CD8-positive, alpha-beta memory T cell (primary cell): ENCODE measurements around the gene GPR17. TPM values are rescaled to one million over a fixed set of nuclear protein-coding genes. Genes with fewer than 3 reads are reported as not detected.

Experiments
- CTCF ChIA-PET: fragments of 350-600 bp; sonication (Branson Sonifier 250); formaldehyde crosslinking; loops from one replicate; lab custom pipeline; 2021; ENCODE audit warnings: antibody characterized with exemption; lab: Charles Lee
- POLR2A ChIA-PET: fragments of 350-600 bp; sonication (Branson Sonifier 250); formaldehyde crosslinking; loops from one replicate; lab custom pipeline; 2021; ENCODE audit warnings: antibody characterized with exemption; lab: Charles Lee
- DNase-seq, 5 donors: peaks; one replicate each; pipeline versions ENCODE4 v3.0.0 to v3.0.0-alpha.2; 2020 to 2022; ENCODE audit warnings: mixed read lengths in 1 of 5
- H3K27ac ChIP-seq: one replicate; pipeline ENCODE4 v1.7.0; 2013; ENCODE audit warnings: low read depth, mild to moderate bottlenecking, low read length, moderate library complexity
- H3K27me3 ChIP-seq: 2 replicates; pipeline ENCODE4 v1.7.0; 2013; ENCODE audit warnings: low read length, mild to moderate bottlenecking; ENCODE audit not compliant: insufficient read depth, poor library complexity, severe bottlenecking
- H3K36me3 ChIP-seq: 2 replicates; pipeline ENCODE4 v1.7.0; 2013; ENCODE audit warnings: mild to moderate bottlenecking, low read length, moderate library complexity; ENCODE audit not compliant: insufficient read depth
- H3K4me1 ChIP-seq: 2 replicates; pipeline ENCODE4 v1.7.0; 2013; ENCODE audit warnings: mild to moderate bottlenecking, low read length, moderate library complexity; ENCODE audit not compliant: insufficient read depth
- H3K4me3 ChIP-seq: 2 replicates; pipeline ENCODE4 v1.7.0; 2013; ENCODE audit warnings: mild to moderate bottlenecking, low read length
- H3K9me3 ChIP-seq: 2 replicates; pipeline ENCODE4 v1.7.0; 2013; ENCODE audit warnings: mild to moderate bottlenecking, low read length
- H3K27ac Mint-ChIP-seq, 8 donors: one replicate each; pipeline ENCODE4 v1.8.0; 2020 to 2021; ENCODE audit warnings: mixed read lengths in 8 of 8, mild to moderate bottlenecking in 6 of 8, inconsistent platforms in 3 of 8, moderate library complexity in 3 of 8
- H3K27me3 Mint-ChIP-seq, 2 donors: one replicate each; pipeline ENCODE4 v1.8.0; 2020 to 2021; ENCODE audit warnings: mixed read lengths in 2 of 2, mild to moderate bottlenecking in 1 of 2, moderate library complexity in 1 of 2
- H3K36me3 Mint-ChIP-seq, 3 donors: one replicate each; pipeline ENCODE4 v1.8.0; 2020 to 2021; ENCODE audit warnings: mixed read lengths in 3 of 3, inconsistent platforms in 1 of 3, mild to moderate bottlenecking in 1 of 3
- H3K4me1 Mint-ChIP-seq, 3 donors: one replicate each; pipeline ENCODE4 v1.8.0; 2020 to 2021; ENCODE audit warnings: mixed read lengths in 3 of 3, inconsistent platforms in 1 of 3, mild to moderate bottlenecking in 1 of 3
- H3K4me3 Mint-ChIP-seq, 7 donors: one replicate each; pipeline ENCODE4 v1.8.0; 2020 to 2021; ENCODE audit warnings: mixed read lengths in 7 of 7, mild to moderate bottlenecking in 6 of 7, moderate library complexity in 4 of 7, inconsistent platforms in 2 of 7
- H3K9me3 Mint-ChIP-seq, 5 donors: one replicate each; pipeline ENCODE4 v1.8.0; 2020 to 2022; ENCODE audit warnings: mixed read lengths in 5 of 5, mild to moderate bottlenecking in 3 of 5, moderate library complexity in 2 of 5, inconsistent platforms in 1 of 5
- polyA plus RNA-seq: library from polyadenylated mRNA; unstranded; fragments of 300-500 nt; fragmentation: Illumina TruSeq; gene quantifications from one replicate; pipeline ENCODE4 v1.2.3, GENCODE V29; 2021
- total RNA-seq, 2 experiments: library from RNA; stranded (reverse); gene quantifications; one replicate each; pipeline ENCODE4 v1.2.3, GENCODE V29; 2021

Gene GPR17
- not detected for total RNA-seq
- polyA plus RNA-seq: not detected

GRCh38 chr2:127645395-127646291 lies at the start of gene GPR17:
Gene GPR17 (plus strand): TSS chr2:127646153. CDS start chr2:127650736, 4,583 bp downstream.
- H3K27ac Mint-ChIP-seq: no peak within 1 kb of the TSS
- no peaks in the 10 kb centered on the region for H3K36me3 Mint-ChIP-seq
- peak in 1 of 5 donors; percentile 37 for DNase-seq
- Histone ChIP-seq H3K9me3 (no peaks in the 10 kb centered on the region), H3K27ac (no peak within 1 kb of the TSS), H3K36me3 (no peaks in the 10 kb centered on the region), H3K4me3 (no peak within 1 kb of the TSS), H3K4me1 (peaks cover 30% of the 10 kb centered on the region), H3K27me3 (no peaks in the 10 kb centered on the region)
- POLR2A ChIA-PET: no interaction called here
- no peaks in the 10 kb centered on the region for H3K27me3 Mint-ChIP-seq
- H3K4me3 Mint-ChIP-seq: no peak within 1 kb of the TSS
- peaks cover 4 to 38% (median 13%) of the 10 kb centered on the region in 3 donors for H3K4me1 Mint-ChIP-seq
- CTCF ChIA-PET: interaction anchor here (1.2 kb wide), 1 partner anchor 54 kb away, joined by 4 read pairs; no protein-coding TSS in a partner anchor
- H3K9me3 Mint-ChIP-seq: no peaks in the 10 kb centered on the region

- ChIA-PET CTCF (no interaction called here), POLR2A (no interaction called here)
- Mint-ChIP-seq H3K9me3 (no peaks in the 10 kb centered on the region), H3K27me3 (peaks cover 3 to 6% of the 10 kb centered on the region in 2 donors), H3K27ac (no peak overlapping the region), H3K4me3 (no peak overlapping the region), H3K4me1 (peaks cover 0 to 2% (median 0%) of the 10 kb centered on the region in 3 donors), H3K36me3 (no peaks in the 10 kb centered on the region)
- H3K27me3 ChIP-seq: no peaks in the 10 kb centered on the region
- no peaks in the 10 kb centered on the region for H3K4me1 ChIP-seq
- no peaks in the 10 kb centered on the region for H3K36me3 ChIP-seq
- H3K27ac ChIP-seq: no peak overlapping the region
- no peak for DNase-seq
- no peak overlapping the region for H3K4me3 ChIP-seq
- H3K9me3 ChIP-seq: no peaks in the 10 kb centered on the region
Measured at GRCh38 chr2:127596311-127597045, 49.5 kb upstream of the GPR17 start.

GRCh38 chr2:127597046-127597983 lies 48.6 kb upstream of the GPR17 start:
- no peak overlapping the region for H3K27ac Mint-ChIP-seq
- no peaks in the 10 kb centered on the region for H3K9me3 ChIP-seq
- ChIA-PET POLR2A (no interaction called here), CTCF (no interaction called here)
- no peaks in the 10 kb centered on the region for H3K36me3 ChIP-seq
- no peak overlapping the region for H3K4me3 ChIP-seq
- no peak overlapping the region for H3K4me3 Mint-ChIP-seq
- H3K27me3 Mint-ChIP-seq: peaks cover 6% of the 10 kb centered on the region in 2 donors
- H3K9me3 Mint-ChIP-seq: peaks cover 0 to 1% (median 0%) of the 10 kb centered on the region in 5 donors
- no peaks in the 10 kb centered on the region for H3K4me1 ChIP-seq
- H3K27me3 ChIP-seq: no peaks in the 10 kb centered on the region
- no peaks in the 10 kb centered on the region for H3K36me3 Mint-ChIP-seq
- no peak overlapping the region for H3K27ac ChIP-seq
- no peak for DNase-seq
- H3K4me1 Mint-ChIP-seq: peaks cover 0 to 2% (median 0%) of the 10 kb centered on the region in 3 donors

- no peaks in the 10 kb centered on the region for H3K36me3 Mint-ChIP-seq
- CTCF ChIA-PET: no interaction called here
- no peak for DNase-seq
- H3K27me3 Mint-ChIP-seq: peaks cover 6 to 7% of the 10 kb centered on the region in 2 donors
- H3K4me1 Mint-ChIP-seq: peaks cover 0 to 2% (median 0%) of the 10 kb centered on the region in 3 donors
- Histone ChIP-seq H3K9me3 (no peaks in the 10 kb centered on the region), H3K4me3 (no peak overlapping the region), H3K36me3 (no peaks in the 10 kb centered on the region), H3K27me3 (no peaks in the 10 kb centered on the region), H3K4me1 (no peaks in the 10 kb centered on the region), H3K27ac (no peak overlapping the region)
- POLR2A ChIA-PET: no interaction called here
- peaks cover 0 to 1% (median 0%) of the 10 kb centered on the region in 5 donors for H3K9me3 Mint-ChIP-seq
- no peak overlapping the region for H3K4me3 Mint-ChIP-seq
- H3K27ac Mint-ChIP-seq: no peak overlapping the region
Measured at GRCh38 chr2:127597984-127598380, 48.0 kb upstream of the GPR17 start.

GRCh38 chr2:127598711-127599110 lies 47.2 kb upstream of the GPR17 start:
- Histone ChIP-seq H3K36me3 (no peaks in the 10 kb centered on the region), H3K4me1 (no peaks in the 10 kb centered on the region), H3K27ac (no peak overlapping the region), H3K9me3 (no peaks in the 10 kb centered on the region), H3K4me3 (no peak overlapping the region), H3K27me3 (no peaks in the 10 kb centered on the region)
- no peak for DNase-seq
- H3K36me3 Mint-ChIP-seq: no peaks in the 10 kb centered on the region
- peaks cover 0 to 1% (median 0%) of the 10 kb centered on the region in 5 donors for H3K9me3 Mint-ChIP-seq
- peaks cover 0 to 2% (median 0%) of the 10 kb centered on the region in 3 donors for H3K4me1 Mint-ChIP-seq
- ChIA-PET POLR2A (no interaction called here), CTCF (no interaction called here)
- no peak overlapping the region for H3K27ac Mint-ChIP-seq
- H3K27me3 Mint-ChIP-seq: peaks cover 6 to 7% of the 10 kb centered on the region in 2 donors
- H3K4me3 Mint-ChIP-seq: no peak overlapping the region

- no peaks in the 10 kb centered on the region for H3K27me3 ChIP-seq
- Mint-ChIP-seq H3K4me3 (no peak overlapping the region), H3K36me3 (no peaks in the 10 kb centered on the region), H3K27ac (no peak overlapping the region), H3K27me3 (peaks cover 6 to 7% of the 10 kb centered on the region in 2 donors), H3K9me3 (peaks cover 0 to 1% (median 0%) of the 10 kb centered on the region in 5 donors), H3K4me1 (peaks cover 0 to 2% (median 0%) of the 10 kb centered on the region in 3 donors)
- no peaks in the 10 kb centered on the region for H3K9me3 ChIP-seq
- H3K4me3 ChIP-seq: no peak overlapping the region
- CTCF ChIA-PET: no interaction called here
- H3K4me1 ChIP-seq: no peaks in the 10 kb centered on the region
- no peak for DNase-seq
- no peaks in the 10 kb centered on the region for H3K36me3 ChIP-seq
- no peak overlapping the region for H3K27ac ChIP-seq
- POLR2A ChIA-PET: no interaction called here
Measured at GRCh38 chr2:127599211-127599610, 46.7 kb upstream of the GPR17 start.

GRCh38 chr2:127604986-127605385 lies 41.0 kb upstream of the GPR17 start:
- Histone ChIP-seq H3K4me1 (no peaks in the 10 kb centered on the region), H3K4me3 (no peak overlapping the region), H3K9me3 (no peaks in the 10 kb centered on the region), H3K27me3 (no peaks in the 10 kb centered on the region), H3K27ac (no peak overlapping the region), H3K36me3 (no peaks in the 10 kb centered on the region)
- Mint-ChIP-seq H3K36me3 (no peaks in the 10 kb centered on the region), H3K4me1 (no peaks in the 10 kb centered on the region), H3K9me3 (peaks cover 0 to 1% (median 0%) of the 10 kb centered on the region in 5 donors), H3K27ac (no peak overlapping the region), H3K4me3 (no peak overlapping the region), H3K27me3 (peaks cover 4 to 18% of the 10 kb centered on the region in 2 donors)
- CTCF ChIA-PET: interaction anchor here (0.9 kb wide), 1 partner anchor 14 kb away, joined by 3 read pairs; no protein-coding TSS in a partner anchor
- no peak for DNase-seq
- POLR2A ChIA-PET: no interaction called here
